Bone marrow (tissue), 2 donors: ENCODE measurements around the gene UBE2L5.

Source experiments
- DNase-seq, 2 donors: peaks; one replicate each; lab custom pipeline; 2025; lab: John Stamatoyannopoulos, UW

Gene UBE2L5

GRCh38 chr13:30422054-30422839 lies at the start of gene UBE2L5:
Gene UBE2L5 (plus strand): TSS chr13:30422493. CDS start chr13:30427991, 5,498 bp downstream.
- peak; percentile 47 to 65 for DNase-seq

DNA sequence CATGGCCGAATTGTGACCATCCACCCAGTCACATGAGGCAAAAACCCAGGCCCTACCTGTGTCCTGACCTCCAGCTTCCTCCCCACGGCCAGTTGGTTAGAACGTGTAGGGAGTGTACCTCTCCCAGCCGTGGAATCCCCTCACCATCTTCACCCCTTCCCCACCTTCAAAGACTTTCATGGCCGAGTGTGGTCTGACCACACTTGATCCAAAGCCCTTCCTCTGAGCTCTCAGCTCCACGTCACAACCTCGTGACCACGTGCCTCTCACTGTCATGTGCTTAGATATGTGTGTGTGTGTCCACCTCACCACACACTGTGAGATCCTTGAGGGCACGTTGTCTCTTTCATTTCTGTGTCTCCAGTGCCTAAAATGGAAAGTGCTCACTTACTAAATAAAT lies 48.6 kb upstream of the UBE2L5 start:
- DNase-seq, result no peak

DNA sequence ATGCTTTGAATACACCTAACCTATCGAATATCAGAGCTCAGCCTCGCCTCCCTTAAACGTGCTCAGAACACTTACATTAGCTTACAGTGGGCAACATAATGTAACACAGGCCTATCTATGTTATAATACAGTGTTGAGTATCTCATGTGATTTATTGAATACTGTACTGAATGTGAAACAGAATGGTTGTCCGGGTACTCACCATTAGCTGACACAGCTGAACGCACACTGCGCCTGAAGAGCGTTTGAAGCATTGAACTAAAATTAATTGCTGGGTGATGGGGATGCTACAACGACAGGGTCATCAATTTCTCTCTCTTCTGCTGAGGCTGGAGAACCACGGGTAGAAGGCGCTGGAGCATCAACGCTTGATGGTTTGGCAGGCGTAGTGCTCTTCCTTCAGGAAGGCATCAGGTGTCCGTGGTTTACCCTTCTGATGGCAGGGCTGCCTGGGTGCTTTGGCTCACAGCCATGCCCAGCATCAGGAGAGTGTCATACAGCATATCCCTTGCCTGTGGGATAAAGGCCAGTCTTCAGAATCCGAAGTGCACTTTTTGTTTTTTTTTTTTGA lies 46.9 kb upstream of the UBE2L5 start:
- DNase-seq, result no peak

DNA sequence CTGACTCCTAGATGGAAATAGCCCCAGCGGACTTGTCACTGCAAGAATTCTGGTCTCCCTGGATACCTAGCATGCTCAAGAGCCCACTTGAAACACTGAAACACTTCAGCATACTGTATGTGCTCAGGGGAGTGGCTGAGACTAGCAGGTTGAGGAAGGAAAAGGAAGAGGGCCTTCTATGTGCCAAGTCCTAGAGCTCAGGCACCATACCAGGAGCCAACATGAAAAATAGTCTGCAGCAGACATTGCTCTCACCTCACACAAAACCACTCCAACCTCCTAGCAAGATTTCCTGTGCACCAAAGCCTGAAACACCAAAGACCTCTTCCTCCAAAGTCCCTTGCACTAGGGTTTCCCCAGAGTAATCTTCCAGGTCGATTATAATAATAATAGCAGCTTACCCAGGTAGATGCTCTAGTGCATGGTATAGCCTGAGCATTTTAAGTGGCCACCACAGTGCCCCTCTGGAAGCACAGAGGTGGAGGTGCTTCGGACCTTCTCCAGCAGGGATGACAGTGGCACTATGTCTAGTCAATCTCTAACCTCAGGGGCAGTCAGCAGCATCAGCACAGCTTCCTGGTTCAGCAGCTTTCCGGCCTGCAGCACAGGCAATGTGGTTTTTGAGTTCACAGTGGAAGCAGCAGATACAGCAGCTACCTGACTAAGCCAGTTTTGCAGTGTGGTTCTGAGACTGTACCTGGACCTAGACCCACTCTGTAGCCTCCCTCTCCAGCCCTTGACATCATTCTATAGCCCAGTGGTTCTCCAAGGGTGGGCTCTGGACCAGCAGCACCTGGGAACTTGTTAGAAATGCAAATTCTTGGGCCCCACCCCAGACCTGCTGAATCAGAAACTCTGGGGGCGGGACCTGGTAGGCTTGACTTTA lies 45.6 kb upstream of the UBE2L5 start:
- peak in 1 of 2 donors; percentile 74 for DNase-seq

DNA sequence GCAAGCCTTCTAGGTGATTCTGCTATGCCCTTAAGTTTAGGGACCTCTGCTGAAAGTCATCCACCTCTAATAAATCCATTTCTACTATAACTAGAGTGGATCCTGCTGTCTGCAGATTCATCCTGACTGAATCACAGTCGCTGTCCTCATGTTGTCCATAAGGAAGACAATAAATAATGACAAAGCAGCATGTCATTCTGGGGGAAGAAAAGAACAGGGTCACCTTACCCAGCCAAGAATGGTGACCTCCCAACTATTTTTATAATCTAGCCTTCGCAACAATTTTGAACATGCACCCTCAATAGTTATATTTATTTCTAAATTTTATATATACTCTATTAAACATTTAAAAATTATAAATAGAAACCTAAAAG lies 45.0 kb upstream of the UBE2L5 start:
- no peak for DNase-seq

- DNase-seq, result no peak
Observed at GRCh38 chr13:30378191-30378590, 44.1 kb upstream of the UBE2L5 start.

DNA sequence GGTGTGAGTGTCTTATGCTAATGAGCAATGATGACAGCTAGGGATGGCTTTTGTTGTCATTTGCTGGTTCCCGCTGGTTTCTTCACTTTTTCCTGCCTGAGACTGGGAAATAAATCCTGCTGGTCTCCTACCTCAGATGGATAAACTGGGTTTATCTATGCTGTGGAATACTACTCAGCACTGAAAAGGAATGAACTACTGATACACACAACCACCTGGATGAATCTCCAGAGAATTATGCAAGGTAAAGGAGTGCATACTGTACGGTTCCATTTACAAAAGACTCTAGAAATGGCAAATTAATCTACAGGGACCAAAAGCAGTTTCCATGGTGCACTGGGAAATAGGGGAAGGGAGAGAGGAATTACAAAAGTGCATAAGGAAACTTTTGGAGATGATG lies 41.2 kb upstream of the UBE2L5 start:
- DNase-seq, result no peak

GRCh38 chr13:30382836-30383525 lies 39.3 kb upstream of the UBE2L5 start:
- no peak for DNase-seq

- no peak for DNase-seq
Observed at GRCh38 chr13:30388406-30389283, 33.6 kb upstream of the UBE2L5 start.

DNA sequence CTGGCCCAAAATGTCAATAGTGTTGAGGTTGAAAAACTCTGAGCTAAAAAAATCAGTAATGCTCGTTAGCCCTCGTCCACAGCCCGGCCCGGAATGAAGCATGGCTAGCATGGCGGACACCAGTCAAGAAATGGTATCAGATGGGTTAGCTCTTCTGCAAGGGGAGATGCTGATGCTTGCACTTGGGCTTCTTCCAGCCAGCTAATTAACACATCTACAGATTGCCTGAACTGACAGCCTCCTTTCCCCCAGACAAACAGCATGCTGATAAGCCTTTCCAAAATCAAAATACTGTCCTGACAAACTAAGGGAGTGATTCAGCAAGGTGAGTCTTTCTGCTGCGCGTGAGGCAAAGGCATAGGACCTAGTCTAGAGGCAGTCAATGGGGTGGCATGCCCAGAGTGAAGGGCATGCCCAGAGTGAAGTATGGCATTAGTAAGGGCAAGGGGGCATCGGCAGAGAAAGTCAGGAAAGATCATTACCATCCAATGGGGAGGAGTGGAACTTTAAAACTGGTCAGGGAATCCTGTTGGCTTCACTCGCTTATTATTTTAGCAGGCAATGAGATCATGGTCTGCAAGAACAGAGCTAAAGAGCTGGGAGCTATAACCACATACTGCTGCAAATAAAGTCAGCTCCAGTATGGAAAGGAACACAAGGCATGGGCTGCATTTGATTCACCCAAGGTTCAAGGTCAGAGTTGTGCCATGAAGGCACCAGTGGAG lies 30.2 kb upstream of the UBE2L5 start:
- DNase-seq, result no peak

DNA sequence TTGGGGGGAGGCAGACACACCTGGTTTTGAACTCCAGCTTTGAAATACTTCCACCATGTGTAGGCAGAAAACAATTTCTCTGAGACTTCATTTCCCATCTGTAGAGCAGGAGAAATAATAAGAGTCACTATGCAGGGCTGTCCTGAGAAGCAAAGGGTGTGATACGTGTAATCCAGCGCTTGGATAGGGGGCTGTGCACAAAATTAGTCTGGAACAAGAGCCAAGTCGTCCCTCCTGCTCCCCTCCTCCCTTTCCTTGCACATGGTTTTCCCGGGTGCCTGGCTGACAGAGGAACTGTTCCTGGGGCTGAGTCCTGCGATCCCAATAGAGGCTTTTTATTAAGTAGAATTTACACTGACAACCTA lies 29.6 kb upstream of the UBE2L5 start:
- no peak for DNase-seq

DNA sequence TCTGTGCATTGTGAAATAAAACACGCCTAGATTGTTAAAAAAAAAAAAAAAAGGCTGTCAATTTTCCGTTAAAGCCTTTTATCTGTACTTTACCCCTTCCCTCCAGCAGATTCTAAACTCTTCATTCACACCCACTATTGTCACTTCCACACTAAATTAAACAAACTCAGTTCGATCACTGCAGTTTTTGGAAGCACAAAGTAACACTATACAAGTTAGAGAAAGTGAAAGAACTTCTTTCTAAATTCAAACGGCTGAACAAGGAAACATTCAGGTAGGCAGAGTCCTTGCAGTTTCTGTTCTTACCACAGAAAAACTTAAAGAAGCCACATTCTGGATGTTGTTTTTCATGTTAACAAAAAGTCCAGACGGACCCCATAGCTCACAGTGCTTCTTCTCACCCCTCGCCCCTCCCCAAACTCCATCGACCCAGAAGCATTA lies 27.5 kb upstream of the UBE2L5 start:
- peak in 1 of 2 donors; percentile 64 for DNase-seq

DNA sequence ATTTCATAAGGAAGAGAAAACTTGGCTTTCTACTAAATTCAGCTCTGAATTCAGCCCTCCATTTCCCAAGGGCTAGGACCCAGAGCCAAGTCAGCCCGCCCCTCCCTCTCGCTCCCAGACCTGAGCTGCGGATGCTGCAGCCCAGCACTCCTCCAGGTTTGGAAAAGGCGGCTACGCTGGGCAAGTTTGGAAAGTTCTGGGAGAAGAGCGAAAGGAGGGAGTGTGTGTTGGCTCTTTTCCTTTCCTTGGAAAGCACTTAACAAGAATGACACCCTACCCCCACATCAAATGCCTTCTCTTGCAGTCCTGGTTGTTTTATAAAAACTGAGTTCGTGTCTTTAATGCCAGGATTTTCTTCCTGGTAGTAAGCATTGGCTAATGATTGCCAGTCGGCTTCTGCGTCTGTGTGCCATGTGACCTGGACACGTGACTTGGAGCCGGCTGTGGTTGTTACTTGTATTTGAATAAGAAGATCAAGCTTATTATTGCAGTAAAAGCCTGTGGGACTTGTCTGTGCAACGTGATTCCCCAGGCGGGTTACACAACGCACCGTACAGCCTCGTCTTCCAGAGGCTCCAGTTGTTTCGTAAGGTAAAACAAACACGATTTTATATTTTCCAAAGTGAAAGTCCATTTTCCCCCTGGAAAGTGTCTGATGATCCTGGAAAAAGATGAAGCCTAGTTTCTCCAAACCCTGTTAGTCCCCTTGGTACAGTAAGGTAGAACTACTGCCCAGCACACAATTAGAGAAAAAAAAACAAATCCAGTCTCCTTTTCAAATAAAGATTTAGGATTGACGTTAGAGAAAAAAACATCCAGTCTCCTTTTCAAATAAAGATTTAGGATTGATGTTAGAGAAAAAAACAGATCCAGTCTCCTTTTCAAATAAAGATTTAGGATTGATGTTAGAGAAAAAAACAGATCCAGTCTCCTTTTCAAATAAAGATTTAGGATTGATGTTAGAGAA lies 26.8 kb upstream of the UBE2L5 start:
- DNase-seq, result peak; percentile 41 to 73

DNA sequence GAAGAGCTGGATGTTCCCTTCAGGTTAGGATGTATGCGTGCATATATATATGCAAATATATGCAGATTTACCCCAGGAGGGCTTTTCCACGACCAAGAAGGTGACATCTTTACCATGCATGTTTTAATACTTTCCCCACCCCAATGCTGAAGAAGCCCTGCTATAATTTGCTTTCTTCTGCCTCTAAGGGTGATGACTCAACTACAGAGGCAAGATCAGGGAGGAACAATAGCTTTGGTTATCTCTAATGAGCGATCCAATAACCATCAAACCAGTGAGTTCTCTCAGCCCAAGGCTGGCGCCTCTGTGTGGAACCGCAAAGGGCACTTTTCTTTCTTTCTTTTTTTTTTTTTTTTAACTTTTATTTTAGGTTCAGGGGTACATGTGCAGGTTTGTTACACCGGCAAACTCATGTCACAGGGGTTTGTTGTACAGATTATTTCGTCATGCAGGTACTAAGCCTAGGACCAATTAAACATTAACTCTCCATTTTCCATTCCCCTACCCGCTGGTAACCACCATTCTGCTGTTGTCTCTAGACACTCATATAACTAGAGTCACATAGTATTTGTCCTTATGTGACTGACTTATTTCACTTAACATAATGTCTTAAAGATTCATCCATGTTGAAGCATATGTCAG lies 25.7 kb upstream of the UBE2L5 start:
- DNase-seq, result no peak

DNA sequence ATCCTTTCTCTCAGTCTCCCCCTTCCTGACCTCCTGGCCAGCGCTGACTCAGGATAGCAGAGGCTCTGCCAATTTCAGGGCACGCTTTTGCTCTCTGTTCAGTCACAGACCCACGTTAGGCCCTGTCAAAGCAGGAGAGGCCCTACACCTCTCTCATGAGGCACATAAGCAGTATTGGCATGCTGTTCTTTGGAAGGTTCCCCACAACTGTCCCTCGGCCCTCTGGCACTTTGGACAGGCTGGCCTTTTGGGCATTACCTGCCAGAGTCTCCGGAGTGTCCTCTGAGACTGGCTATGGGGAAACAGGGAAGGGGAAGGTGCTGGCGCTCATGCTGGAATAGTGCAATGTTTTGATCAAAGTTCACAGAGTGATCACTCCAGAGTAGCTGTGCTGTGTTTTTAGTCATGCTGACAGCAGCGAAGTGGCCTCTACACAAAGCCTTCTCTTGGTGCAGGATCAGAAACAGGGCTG lies 23.7 kb upstream of the UBE2L5 start:
- DNase-seq, result no peak

GRCh38 chr13:30400376-30400775 lies 21.9 kb upstream of the UBE2L5 start:
- DNase-seq, result no peak

GRCh38 chr13:30401347-30401746 lies 20.9 kb upstream of the UBE2L5 start:
- no peak for DNase-seq

DNA sequence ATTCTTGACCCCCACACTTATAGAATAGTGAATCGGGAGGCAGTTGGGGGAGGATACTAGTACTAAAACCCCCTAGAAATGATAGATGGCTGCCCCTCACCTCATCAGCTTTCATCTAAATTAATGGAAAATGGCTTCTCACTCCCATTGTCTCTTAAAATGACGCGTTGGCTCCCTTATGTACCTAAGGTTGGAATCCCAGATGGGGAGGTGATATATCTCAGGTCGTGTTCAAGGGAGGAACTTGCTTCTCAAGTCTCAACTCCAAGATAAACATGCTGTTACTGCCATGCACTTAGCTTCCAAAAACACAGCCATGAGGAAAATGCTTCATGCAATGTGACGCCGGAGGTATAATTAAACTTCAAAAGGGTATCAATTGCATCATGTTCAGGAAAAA lies 18.8 kb upstream of the UBE2L5 start:
- DNase-seq, result no peak

DNA sequence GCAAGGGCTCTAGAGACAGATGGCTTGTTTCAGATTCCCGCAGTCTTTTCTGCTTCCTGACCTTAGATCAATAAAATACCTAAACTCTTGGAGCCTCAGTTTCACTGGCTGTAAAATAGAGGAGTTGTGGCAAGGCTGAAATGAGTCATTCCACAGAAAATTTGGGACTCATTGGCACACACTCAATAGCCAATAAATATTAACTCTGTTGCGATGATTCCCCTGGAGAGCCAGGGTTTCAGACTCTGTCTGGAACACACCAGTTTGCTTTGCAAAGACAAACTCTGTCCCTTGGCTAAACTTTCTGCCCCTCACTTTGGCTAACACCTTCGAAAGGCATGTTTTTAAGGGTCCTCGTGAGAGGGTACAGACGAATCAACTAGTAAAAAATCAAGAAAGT lies 18.1 kb upstream of the UBE2L5 start:
- DNase-seq, result no peak
